GM12874 (cell line): Measurements from ENCODE around the gene NUP62CL.

Source experiments
- CTCF ChIP-seq: IDR thresholded peaks from 2 replicates; pipeline ENCODE4 v1.5.1; 2011; ENCODE audit warnings: low read depth, mild to moderate bottlenecking, control low read depth, low read length, moderate library complexity; ENCODE audit not compliant: insufficient read depth

NUP62CL gene

GRCh38 chrX:107167163-107167921 is 38.9 kb downstream of the NUP62CL start:
- TF ChIP-seq CTCF = no peak

GRCh38 chrX:107154787-107155620 is 51.2 kb downstream of the NUP62CL start:
- TF ChIP-seq CTCF = no peak

- TF ChIP-seq CTCF = no peak
These were observed 53.2 kb downstream of the NUP62CL start for GRCh38 chrX:107153005-107153404.

GRCh38 chrX:107146670-107147069 is 59.6 kb downstream of the NUP62CL start:
- no peak for TF ChIP-seq CTCF

GRCh38 chrX:107135965-107136307 is 70.3 kb downstream of the NUP62CL start:
- no peak for TF ChIP-seq CTCF

- TF ChIP-seq CTCF = no peak
These were observed 70.9 kb downstream of the NUP62CL start for GRCh38 chrX:107135049-107135964.

GRCh38 chrX:107123750-107124149 is 82.5 kb downstream of the NUP62CL start:
- no peak for TF ChIP-seq CTCF
